Right ventricle myocardium superior (tissue), 1 donor: ENCODE measurements around the gene WDR46. TPM values are rescaled to one million over a fixed set of nuclear protein-coding genes. Genes with fewer than 3 reads are reported as not detected.

Experiments used
- ATAC-seq: fragments of 200-7000 bp; cut with Tn5 transposase; one replicate; pipeline ENCODE4 v1.9.1; 2020; ENCODE audit warnings: mild to moderate bottlenecking; ENCODE audit not compliant: poor library complexity
- DNase-seq: peaks from one replicate; pipeline ENCODE4 v3.0.0-alpha.2; 2020
- intact Hi-C: fragments of 100-400 bp; cut with DNase I; formaldehyde crosslinking; loops from one replicate; pipeline ENCODE4 v1.11.2; 2022
- long read RNA-seq: library from polyadenylated mRNA; unstranded; transcript quantifications from one replicate; pipeline ENCODE4 v2.0.0, GENCODE V29; 2021
- total RNA-seq: library from RNA; stranded (reverse); fragmentation: NEBNext Ultra II Directional; extraction: Animal tissue kit (Norgen Biotek cat#: 25700); gene quantifications from one replicate; pipeline ENCODE4 v1.2.1, GENCODE V29; 2021
- donor health status: DM: no; HTN: yes; CAD: no; lungs with severe emphysema.

The WDR46 gene, protein sequence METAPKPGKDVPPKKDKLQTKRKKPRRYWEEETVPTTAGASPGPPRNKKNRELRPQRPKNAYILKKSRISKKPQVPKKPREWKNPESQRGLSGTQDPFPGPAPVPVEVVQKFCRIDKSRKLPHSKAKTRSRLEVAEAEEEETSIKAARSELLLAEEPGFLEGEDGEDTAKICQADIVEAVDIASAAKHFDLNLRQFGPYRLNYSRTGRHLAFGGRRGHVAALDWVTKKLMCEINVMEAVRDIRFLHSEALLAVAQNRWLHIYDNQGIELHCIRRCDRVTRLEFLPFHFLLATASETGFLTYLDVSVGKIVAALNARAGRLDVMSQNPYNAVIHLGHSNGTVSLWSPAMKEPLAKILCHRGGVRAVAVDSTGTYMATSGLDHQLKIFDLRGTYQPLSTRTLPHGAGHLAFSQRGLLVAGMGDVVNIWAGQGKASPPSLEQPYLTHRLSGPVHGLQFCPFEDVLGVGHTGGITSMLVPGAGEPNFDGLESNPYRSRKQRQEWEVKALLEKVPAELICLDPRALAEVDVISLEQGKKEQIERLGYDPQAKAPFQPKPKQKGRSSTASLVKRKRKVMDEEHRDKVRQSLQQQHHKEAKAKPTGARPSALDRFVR
- 12.8 TPM for total RNA-seq
- long read RNA-seq, transcript WDR46-231 (15 exons, 2,358 nt), result major isoform, 40 of 50 reads
- long read RNA-seq, partial matches to known transcripts, result 5 of 50 reads
- long read RNA-seq, other reads (novel, unspliced or antisense), result 5 of 50 reads

DNA sequence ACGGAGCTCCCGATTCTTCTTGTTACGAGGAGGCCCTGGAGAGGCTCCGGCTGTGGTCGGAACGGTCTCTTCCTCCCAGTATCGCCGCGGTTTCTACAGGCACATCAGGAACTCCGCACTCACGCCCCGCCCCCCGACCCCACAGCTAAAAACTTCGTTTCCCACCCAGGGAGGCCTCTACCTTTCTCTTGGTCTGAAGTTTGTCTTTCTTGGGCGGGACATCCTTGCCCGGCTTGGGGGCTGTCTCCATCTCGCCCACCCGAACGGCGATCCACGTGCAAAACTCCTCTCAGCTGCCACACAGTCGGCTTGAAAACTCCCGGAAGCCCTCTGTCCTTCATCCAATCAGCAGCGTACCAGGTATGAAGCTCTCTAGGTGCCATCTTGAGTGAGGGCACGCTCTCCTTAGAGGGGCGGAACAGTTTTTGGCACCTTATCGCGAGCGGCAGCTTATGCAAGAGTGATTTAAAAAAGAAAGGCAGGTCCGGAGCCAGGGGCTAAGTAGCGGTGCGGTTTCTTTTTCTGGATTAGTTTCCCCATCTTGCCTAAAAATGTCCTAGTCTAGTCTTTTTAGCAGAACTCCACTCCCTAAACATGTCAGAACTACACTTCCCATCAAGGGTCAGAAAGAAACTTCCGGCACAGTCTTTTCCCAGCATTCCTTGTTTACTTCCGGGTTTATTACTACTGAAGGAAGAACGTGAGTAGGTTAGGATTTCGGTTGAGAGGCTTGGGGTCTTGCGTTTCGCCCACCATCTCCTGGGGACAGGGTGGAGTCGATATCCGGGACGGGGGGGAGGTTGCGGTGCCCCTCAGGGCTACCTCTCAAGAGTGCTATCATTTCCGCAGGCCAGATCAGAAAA, at the start of gene WDR46, which contains the start of gene PFDN6:
WDR46 (minus strand) TSS at position 319 of the 863 bp plus-strand sequence; CDS start at position 250, 69 bp downstream.
PFDN6 (plus strand) TSS at position 681 of the 863 bp plus-strand sequence. CDS start 256 bp downstream, outside the sequence.
- ATAC-seq (peak; percentile 97), DNase-seq (peak; percentile 80)
- intact Hi-C loops, result no loop called here

DNA sequence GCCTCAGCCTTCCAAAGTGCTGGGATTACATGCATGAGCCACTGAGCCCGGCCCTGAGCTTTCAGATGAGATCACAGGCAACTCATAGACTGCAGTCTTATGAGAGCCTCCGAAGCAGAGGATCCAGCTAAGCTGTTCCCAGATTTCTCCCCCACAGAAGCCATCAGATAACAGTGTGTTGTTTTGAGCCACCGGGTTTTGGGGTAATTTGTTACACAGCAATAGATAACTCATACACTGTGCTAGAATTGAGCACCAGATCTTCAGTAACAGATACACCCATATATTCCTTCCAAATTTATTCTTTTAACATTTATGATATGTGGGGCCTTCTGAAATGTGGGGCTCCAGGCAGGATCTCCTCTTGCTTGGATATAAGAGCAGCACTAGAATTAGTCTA, 47.5 kb upstream of the WDR46 start:
- DNase-seq, result no peak
- intact Hi-C loops, result no loop called here
- ATAC-seq, result no peak

DNA sequence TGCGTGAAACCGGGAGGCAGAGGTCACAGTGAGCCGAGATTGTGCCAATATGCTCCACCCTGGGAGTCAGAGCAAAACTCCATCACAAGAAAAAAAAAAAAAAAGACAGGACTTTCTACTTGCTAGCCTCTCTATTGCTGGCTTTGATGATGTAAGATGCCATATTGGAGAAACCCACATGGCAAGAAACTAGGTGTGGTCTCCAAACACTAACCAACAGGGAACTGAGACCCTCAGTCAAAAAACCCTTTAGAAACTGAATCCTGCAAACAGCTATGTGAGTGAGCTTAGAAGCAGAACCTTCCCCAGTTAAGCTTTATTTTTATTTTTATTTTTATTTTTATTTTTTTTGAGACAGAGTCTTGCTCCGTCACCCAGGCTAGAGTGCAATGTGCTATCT, 46.9 kb upstream of the WDR46 start:
- ATAC-seq (no peak), DNase-seq (no peak)
- intact Hi-C loops, result no loop called here

DNA sequence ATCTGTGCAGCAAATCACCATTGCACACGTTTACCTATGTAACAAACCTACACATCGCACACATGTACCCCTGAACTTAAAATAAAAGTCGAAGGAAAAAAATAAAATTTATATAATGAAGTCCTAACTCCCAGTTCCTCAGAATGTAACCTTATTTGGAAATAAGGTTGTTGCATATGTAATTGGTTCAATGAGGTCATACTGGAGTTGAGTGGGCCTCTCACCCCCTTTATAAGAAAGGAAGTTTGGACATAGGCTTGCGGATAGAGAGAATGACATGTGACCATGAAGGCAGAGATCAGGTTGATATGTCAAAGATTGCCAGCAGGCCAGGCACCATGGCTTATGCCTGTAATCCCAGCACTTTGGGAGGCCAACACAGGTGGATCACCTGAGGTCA, 44.6 kb upstream of the WDR46 start:
- ATAC-seq (no peak), DNase-seq (no peak)
- intact Hi-C loops, result no loop called here

DNA sequence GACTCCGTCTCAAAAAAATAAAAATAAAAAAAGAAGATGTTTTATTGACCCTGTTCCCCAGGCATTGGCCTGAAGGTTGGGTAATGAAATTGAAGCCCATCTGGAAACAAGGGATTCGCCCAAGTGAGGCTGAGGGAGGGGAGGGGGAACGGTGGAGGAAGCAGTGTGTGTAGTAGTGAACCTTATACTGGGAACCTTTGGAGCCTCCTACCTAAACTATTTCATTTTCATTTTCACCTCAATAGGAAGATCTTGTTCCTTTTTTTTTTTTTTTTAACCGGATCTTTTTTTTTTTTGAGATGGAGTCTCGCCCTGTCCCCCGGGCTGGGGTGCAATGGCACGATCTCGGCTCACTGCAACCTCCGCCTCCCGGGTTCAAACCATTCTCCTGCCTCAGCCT, 41.7 kb upstream of the WDR46 start:
- DNase-seq, result no peak
- intact Hi-C loops, result no loop called here
- ATAC-seq, result no peak

DNA sequence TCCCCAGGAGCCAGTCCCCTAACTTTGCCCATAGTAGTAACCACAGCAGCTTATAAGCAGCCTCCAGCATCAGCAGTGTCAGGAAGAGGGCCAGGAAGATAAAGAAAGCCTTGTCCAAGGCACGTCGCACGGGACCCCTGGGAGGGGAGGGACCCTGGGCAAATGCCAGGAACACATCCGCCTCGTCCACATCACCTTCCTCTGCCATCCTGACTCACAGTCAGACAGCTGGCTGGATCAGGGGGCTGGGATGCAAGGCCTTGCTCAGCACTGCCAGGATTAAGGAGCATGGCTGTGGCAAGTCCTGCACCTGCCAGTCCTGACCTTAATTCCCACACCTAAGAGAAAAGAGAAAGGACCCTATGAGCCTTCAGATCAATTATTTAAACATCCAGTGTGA, 40.0 kb upstream of the WDR46 start:
- intact Hi-C loops, result no loop called here
- DNase-seq (no peak), ATAC-seq (no peak)

DNA sequence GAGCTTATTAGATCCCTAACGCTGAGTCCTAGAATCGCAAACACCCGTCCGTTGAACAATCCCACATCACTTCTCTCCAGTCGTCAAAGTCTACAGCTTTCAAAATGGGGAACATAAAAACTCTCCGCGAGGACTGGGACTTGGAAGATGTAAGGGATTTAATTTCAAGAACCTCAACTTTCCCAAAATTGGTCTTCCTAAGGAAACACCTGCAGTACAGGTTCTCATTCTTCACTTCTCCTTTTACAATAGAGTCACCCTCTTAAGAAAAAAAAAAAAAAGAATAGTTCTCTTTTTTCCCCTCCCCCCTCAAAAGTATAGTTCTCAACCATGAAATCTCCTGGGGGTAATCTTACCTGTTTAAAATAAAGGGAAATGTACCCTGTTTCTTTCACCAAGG, 35.1 kb upstream of the WDR46 start:
- no peak for DNase-seq
- ATAC-seq, result no peak
- intact Hi-C loops, result no loop called here

DNA sequence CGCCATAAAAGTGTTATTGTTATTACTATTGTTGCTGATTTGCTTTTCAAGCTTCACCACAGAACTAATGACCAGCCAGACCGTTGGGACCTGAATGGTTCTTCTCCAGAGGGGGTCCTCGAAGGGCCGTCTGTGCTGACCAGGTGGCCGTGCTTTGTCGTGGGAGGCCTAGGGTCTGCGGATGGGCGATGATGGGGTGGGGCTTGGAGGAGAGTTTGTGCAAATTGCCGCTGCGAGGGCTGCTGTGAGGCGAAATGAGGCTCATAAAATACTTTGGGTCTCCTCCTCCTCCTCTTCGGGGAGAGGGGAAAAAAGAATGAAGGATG, 34.5 kb upstream of the WDR46 start:
- intact Hi-C loops, result no loop called here
- no peak for ATAC-seq
- DNase-seq, result no peak

DNA sequence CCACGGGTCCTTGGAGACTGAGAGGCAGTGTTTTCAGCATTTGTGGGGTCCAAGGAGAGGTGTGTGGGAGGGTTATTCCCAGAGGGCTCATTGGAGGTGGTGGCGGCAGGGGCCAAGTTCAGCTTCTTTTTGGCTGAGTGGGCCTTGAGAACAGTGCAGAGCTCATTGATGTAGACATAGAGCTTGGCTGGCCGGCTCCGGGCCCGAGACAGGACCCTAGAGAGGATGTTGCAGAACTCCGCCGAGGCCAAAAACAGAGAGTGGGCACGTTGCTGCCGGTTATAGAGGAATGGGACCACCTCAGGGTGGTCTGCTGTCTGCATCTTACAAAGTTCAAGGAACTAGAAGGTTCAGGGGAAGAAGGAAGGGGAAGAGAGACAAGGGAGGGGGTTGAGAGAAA, 32.2 kb upstream of the WDR46 start:
- ATAC-seq, result no peak
- intact Hi-C loops, result no loop called here
- DNase-seq, result no peak

DNA sequence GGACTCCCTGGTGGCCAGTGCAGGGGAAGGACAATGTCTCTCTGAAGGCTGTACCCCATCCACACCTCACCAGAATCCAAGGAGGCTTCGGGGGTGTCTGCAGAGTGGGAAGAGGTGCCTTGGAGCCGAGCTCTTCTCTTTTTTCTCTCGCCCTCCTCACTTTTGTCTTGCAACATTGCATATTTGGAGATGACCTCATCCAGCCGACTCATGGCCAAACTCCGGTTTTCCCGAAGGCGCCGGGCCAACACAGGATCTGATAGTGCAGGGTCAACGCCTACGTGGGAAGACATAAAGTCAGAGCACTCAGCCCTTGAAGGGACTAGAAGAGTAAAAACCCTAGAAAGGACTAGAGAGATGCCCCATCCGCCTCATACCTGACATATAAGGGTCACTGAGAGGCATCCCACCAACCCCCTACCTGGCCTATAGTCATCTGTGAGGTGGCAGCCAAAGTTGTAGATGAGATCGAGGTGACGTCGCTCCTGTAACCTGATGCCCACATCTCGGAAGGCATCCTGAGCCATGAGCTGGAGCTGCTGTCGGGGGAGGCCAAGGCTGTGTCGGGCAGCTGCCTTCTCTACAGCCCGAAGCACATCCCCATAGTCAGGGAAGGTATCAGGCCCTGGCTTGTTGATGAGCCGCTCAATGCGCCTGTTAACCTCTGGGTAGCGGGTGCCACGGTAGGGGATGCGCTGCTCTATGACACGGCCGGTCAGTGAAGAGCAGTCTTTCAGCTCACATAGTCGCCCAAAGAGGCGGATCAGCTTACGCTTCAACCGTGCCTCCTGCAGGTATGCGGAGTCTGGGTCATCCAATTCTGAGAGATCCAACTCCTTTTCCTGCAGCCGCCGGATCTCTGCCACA, 31.5 kb upstream of the WDR46 start:
- intact Hi-C loops, result no loop called here
- DNase-seq (peak; percentile 79), ATAC-seq (no peak)

DNA sequence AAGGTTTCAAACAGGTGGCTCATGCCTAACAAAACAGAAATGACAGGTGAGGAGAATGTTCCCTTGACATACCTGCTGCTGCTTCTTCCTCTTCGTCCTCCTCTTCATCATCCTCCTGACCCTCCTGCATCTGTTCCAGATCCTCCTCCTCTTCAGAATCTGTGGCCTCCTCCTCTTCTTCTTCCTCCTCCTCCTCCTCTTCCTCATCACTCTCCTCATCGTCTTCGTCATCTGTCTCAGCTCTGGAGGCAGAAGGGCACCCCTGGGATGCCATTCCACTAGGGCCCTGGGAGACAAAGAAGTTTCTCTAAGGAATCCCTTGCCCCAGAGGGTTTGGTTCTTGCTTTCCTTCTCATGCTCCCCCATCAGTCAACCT, 30.9 kb upstream of the WDR46 start:
- DNase-seq (no peak), ATAC-seq (no peak)
- intact Hi-C loops, result no loop called here

DNA sequence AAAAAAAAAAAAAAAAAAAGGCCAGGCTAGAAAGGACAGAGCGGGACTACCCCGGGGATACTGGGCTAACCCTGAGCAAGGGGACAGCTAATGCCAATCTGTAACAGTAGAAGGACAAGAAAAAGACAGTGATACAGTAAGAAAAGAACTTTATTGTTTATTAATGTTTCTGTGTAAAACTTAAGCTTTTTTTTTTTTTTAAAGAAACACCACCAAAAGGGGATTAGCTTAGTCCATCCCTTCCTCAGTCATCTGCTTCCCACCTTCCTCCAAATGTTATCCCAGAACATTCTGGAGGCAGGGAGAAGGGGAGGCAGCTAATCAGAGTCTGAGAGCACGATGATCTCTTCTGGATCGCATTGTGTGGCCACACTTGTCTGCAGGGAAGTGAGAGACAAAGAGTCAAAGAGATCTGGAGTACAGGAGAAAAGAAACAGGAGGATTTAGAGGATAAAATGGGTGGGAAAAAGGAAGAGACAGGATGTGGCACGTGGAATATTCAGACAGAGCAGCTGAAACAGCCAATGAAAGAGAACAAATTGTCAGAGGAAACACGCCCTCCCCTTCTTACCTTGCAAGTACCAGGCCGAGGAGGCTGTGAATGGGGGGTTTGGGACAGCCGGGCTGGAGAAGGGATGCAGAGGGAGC, 29.5 kb upstream of the WDR46 start:
- ATAC-seq (no peak), DNase-seq (no peak)
- intact Hi-C loops, result no loop called here

DNA sequence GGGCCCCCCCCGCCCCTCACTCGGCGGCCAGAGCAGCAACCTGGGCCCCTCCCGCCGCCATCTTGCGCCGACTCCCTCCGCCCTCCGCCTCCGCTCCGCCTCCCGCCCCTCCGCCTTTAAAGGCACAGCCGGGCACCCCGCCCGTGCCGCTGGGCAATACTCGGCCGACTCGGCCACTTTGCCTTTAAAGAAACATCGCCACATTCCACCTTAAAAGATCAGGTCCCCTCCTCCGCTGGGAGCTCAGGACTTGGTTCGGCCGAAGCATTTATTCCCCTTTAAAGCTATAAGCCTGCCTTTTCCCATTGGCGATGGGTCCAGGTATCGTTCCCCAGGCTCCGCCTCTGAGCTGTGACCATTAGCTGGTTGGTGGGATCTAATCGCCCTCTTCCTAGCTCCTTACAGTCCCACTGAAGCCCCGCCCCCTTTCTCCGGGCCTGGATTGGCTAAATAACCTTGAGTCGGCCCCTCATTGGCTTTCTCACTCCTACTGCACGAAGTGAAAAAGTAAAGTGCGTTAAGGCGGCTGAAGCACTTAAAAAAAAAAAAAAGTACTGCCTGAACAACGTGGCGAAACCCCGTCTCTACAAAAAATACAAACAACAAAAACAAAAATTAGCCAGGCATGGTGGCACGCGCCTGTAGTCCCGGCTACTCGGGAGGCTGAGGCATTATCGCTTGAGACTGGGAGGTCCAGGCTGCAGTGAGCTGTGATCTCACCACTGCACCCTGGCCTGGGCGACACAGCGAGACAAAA, 28.8 kb upstream of the WDR46 start, which contains the start of gene ZBTB22:
ZBTB22 (minus strand) TSS at position 76 of the 757 bp plus-strand sequence. CDS start 828 bp downstream, outside the sequence.
- intact Hi-C loops, result no loop called here
- DNase-seq (peak; percentile 100), ATAC-seq (peak; percentile 78)

DNA sequence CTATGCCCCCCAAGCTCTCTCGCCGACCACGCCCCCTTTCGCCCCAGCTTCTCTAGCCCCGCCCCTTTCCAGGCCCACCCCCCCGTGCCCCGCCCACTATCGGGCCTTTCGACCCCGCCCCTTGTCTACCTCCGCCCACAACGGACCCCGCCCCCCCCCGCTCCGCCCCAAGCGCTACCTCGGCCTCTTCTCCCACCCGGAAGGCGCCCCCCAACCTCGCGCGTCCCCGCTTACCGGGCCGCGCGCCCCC, 28.3 kb upstream of the WDR46 start:
- intact Hi-C loops, result no loop called here
- DNase-seq, result peak; percentile 66
- ATAC-seq, result peak; percentile 17

DNA sequence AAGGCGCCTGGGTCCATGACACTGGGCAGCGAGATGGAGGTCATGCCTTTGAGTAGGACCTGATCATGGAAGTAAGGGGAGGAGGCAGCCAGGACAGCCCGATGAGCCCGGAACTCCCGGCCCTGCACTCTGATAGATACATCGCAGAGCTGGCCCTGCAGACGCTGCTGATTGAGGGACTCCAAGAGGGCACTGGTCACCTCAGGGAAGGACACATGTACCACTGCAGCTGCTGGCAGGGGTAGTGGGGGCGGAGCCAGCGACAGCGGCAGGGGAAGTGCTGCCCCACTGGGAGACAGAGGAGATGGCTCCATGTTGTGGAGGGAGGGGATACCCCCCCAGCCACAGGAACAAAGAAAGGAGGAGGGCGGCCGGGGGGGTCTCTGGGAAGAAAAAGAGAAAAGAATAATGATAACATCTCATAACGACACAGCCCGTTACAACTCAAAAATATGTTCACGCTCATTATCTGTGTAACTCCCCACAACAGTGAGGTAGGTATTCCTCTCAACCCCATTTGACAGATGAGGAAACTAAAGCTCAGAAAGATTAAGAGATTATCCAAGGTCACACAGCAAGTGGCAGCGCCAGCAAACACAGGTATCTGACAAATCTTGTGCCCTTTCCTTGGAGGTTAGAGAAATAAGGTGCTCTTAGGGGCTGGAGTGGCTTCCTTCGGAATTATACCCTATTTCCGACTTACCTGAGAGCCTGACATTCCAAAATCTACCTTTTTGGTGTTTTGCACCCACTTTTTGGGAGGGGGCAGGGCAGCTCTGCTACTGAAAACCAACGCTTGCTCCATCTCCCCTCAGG, 27.8 kb upstream of the WDR46 start:
- DNase-seq, result peak; percentile 65
- intact Hi-C loops, result no loop called here
- ATAC-seq, result no peak

DNA sequence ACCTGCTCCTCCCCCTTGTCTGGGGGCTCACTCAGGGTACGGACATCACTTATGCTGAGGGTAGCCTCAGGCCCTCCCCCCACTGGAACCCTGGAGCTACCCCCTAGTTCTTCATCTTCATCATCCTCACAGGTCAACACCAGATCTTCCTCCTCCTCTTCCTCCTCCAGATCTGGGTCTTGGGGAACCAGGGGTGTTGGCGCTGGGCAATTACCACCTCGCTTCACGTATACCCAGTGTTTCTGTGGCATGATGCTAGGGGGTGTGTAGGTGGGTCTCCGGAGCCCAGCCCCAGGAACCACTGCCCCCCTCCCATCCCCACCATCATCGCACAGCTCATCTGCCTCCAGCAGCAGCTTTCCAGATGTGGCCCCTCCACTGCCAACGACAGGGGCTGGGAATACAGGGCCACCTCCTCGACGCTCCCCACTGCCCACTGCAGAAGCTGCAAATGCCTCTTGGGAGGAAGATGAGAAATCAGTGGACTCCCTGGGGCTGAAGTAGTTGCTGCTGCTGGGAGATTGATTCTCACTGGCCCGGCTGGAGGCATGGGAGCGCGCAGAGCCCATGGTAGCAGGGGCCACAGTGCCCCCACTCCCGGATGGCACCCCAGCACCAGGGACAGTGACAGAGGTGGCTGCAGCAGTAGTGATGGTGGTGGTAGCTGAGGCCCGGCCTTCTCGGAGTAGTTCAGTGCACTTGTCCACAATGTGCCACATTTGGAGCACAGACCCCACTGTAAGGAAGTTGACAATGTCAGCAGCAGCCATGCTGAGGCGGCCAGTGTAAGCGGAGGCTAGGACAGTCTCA, 27.0 kb upstream of the WDR46 start:
- ATAC-seq (no peak), DNase-seq (no peak)
- intact Hi-C loops, result no loop called here
